ENCODE measurements around the gene THOC7.

Gene THOC7

GRCh38 chr3:63847718-63848450, 15.7 kb downstream of the THOC7 start:
- in situ Hi-C loops (cut with HindIII; ENCODE audit: low sequenced_read_pairs) = no loop called here

- in situ Hi-C loops (cut with HindIII; ENCODE audit: low sequenced_read_pairs) = no loop called here
Measured at GRCh38 chr3:63845215-63845614, 18.4 kb downstream of the THOC7 start.

GRCh38 chr3:63842127-63842526, 21.5 kb downstream of the THOC7 start:
- in situ Hi-C loops (cut with HindIII; ENCODE audit: low sequenced_read_pairs) = no loop called here

- in situ Hi-C loops (cut with HindIII; ENCODE audit: low sequenced_read_pairs) = no loop called here
Measured at GRCh38 chr3:63841704-63842103, 21.9 kb downstream of the THOC7 start.

GRCh38 chr3:63832395-63832794, 31.2 kb downstream of the THOC7 start:
- in situ Hi-C loops (cut with HindIII; ENCODE audit: low sequenced_read_pairs) = no loop called here

- in situ Hi-C loops (cut with HindIII; ENCODE audit: low sequenced_read_pairs) = no loop called here
Measured at GRCh38 chr3:63830526-63830925, 33.1 kb downstream of the THOC7 start.

- in situ Hi-C loops (cut with HindIII; ENCODE audit: low sequenced_read_pairs) = loop anchor here (25.0 kb wide), 2 partner anchors 162 to 1162 kb away; partner anchors contain the start of gene SNTN
Measured at GRCh38 chr3:63824309-63824708, 39.3 kb downstream of the THOC7 start.

GRCh38 chr3:63819151-63819398, 44.5 kb downstream of the THOC7 start, which contains the start of gene C3orf49:
Gene C3orf49 (plus strand): TSS chr3:63819299. CDS start chr3:63819472, 173 bp downstream.
- in situ Hi-C loops (cut with HindIII; ENCODE audit: low sequenced_read_pairs) = loop anchor here (5.0 to 25.0 kb wide), 3 partner anchors 157 to 1157 kb away; partner anchors contain the start of gene SNTN

- in situ Hi-C loops (cut with HindIII; ENCODE audit: low sequenced_read_pairs) = loop anchor here (5.0 to 25.0 kb wide), 3 partner anchors 156 to 1156 kb away; partner anchors contain the start of gene SNTN
Measured at GRCh38 chr3:63818282-63819150, 45.1 kb downstream of the THOC7 start.

GRCh38 chr3:63817225-63817624, 46.4 kb downstream of the THOC7 start:
- in situ Hi-C loops (cut with HindIII; ENCODE audit: low sequenced_read_pairs) = loop anchor here (5.0 to 25.0 kb wide), 3 partner anchors 155 to 1155 kb away; partner anchors contain the start of gene SNTN

GRCh38 chr3:63814237-63814636, 49.4 kb downstream of the THOC7 start:
- in situ Hi-C loops (cut with HindIII; ENCODE audit: low sequenced_read_pairs) = loop anchor here (25.0 kb wide), 2 partner anchors 152 to 1152 kb away; partner anchors contain the start of gene SNTN

- in situ Hi-C loops (cut with HindIII; ENCODE audit: low sequenced_read_pairs) = loop anchor here (25.0 kb wide), 2 partner anchors 147 to 1147 kb away; partner anchors contain the start of gene SNTN
Measured at GRCh38 chr3:63809607-63810006, 54.0 kb downstream of the THOC7 start.

- in situ Hi-C loops (cut with HindIII; ENCODE audit: low sequenced_read_pairs) = loop anchor here (25.0 kb wide), 2 partner anchors 146 to 1146 kb away; partner anchors contain the start of gene SNTN
Measured at GRCh38 chr3:63808633-63809032, 55.0 kb downstream of the THOC7 start.

GRCh38 chr3:63807961-63808565, 55.5 kb downstream of the THOC7 start:
- in situ Hi-C loops (cut with HindIII; ENCODE audit: low sequenced_read_pairs) = loop anchor here (25.0 kb wide), 2 partner anchors 146 to 1146 kb away; partner anchors contain the start of gene SNTN

- in situ Hi-C loops (cut with HindIII; ENCODE audit: low sequenced_read_pairs) = loop anchor here (25.0 kb wide), 2 partner anchors 142 to 1142 kb away; partner anchors contain the start of gene SNTN
Measured at GRCh38 chr3:63803911-63804310, 59.7 kb downstream of the THOC7 start.

- in situ Hi-C loops (cut with HindIII; ENCODE audit: low sequenced_read_pairs) = loop anchor here (25.0 kb wide), 2 partner anchors 138 to 1138 kb away; partner anchors contain the start of gene SNTN
Measured at GRCh38 chr3:63800097-63800496, 63.5 kb downstream of the THOC7 start.

- in situ Hi-C loops (cut with HindIII; ENCODE audit: low sequenced_read_pairs) = no loop called here
Measured at GRCh38 chr3:63798949-63799348, 64.7 kb downstream of the THOC7 start.

GRCh38 chr3:63798544-63798943, 65.1 kb downstream of the THOC7 start:
- in situ Hi-C loops (cut with HindIII; ENCODE audit: low sequenced_read_pairs) = no loop called here

- in situ Hi-C loops (cut with HindIII; ENCODE audit: low sequenced_read_pairs) = no loop called here
Measured at GRCh38 chr3:63795438-63795837, 68.2 kb downstream of the THOC7 start.

- in situ Hi-C loops (cut with HindIII; ENCODE audit: low sequenced_read_pairs) = no loop called here
Measured at GRCh38 chr3:63791974-63792373, 71.6 kb downstream of the THOC7 start.
